Tibial nerve (tissue), 3 donors: ENCODE results near the gene GIPC3.

Source experiments
- POLR2A ChIP-seq, 2 donors: fragments of 450-650 bp; IDR thresholded peaks; one replicate each; pipeline ENCODE4 v1.6.1; 2017; ENCODE audit warnings: antibody characterized with exemption in 2 of 2, mild to moderate bottlenecking in 2 of 2, moderate library complexity in 2 of 2
- TF ChIP-seq, protein P1 (sequence below), 5 experiments: fragments of 200-600 bp in 3 of 5; fragments of 450-650 bp in 2 of 5; sonication (generic) in 3 of 5; IDR thresholded peaks; one replicate each; pipeline ENCODE4 v1.5.1; 2016 to 2019; ENCODE audit warnings: antibody characterized with exemption in 5 of 5, mild to moderate bottlenecking in 3 of 5, moderate library complexity in 2 of 5

DNA sequence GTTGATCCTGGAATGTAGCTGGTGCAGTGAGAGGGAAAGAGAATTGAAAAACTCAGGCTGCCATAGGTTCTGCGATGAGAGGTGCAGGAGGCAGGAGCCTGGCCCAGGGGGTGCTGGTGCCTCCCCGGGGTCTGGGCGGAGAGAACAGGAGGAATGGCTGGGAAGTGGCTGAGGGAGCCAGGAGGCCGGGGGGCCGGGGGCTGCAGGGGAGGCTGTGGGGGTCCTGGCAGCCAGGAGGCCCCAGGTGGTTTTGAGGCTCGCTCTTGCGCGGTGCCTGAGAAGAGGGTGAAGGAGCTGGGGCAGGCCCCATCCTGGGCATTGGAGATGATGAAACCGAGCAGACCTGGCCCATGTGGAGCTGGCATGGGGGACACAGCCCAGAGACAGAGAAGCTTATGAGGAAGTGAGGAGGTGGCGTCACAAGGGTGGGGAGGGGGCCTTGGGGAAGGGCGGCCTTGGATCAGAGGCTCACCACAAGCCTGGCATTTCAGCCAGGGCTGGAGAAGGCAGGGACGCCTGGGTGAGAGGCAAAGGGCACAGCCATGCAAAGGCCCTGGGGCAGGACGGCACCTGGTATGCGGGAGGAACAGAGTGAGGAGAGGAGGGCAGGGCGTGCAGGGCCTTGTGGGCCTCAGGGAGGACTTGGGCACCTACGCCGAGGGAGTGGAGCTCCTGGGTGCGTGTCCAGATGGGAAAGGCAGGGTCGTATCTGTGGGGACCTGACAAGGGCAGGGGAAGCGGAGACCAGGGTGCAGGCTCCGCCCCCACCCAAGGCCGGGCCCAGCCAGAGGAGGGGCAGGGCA is 47.6 kb upstream of the GIPC3 start:
- TF ChIP-seq, protein P1, sequence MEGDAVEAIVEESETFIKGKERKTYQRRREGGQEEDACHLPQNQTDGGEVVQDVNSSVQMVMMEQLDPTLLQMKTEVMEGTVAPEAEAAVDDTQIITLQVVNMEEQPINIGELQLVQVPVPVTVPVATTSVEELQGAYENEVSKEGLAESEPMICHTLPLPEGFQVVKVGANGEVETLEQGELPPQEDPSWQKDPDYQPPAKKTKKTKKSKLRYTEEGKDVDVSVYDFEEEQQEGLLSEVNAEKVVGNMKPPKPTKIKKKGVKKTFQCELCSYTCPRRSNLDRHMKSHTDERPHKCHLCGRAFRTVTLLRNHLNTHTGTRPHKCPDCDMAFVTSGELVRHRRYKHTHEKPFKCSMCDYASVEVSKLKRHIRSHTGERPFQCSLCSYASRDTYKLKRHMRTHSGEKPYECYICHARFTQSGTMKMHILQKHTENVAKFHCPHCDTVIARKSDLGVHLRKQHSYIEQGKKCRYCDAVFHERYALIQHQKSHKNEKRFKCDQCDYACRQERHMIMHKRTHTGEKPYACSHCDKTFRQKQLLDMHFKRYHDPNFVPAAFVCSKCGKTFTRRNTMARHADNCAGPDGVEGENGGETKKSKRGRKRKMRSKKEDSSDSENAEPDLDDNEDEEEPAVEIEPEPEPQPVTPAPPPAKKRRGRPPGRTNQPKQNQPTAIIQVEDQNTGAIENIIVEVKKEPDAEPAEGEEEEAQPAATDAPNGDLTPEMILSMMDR (IDR thresholded peaks at IDR 0.05) = no peak
- no peak for TF ChIP-seq POLR2A (IDR thresholded peaks at IDR 0.05)
